Bronchial epithelial cell (primary cell): ENCODE measurements around the gene TUSC1. TPM values are rescaled to one million over a fixed set of nuclear protein-coding genes. Genes with fewer than 3 reads are reported as not detected.
A peak's percentile ranks its signal among the peaks of the same experiment; 100 is the strongest.
"Not testable (repeated sequence)": the region's sequence is repeated elsewhere in the genome, so short reads cannot be mapped to it uniquely, and the experiment has no call there.

ENCODE experiments used
- DNase-seq: peaks from one replicate; pipeline ENCODE4 v3.0.0-alpha.2; 2010; ENCODE audit warnings: low read depth
- FAIRE-seq: peaks from 2 replicates; lab custom pipeline; 2011; peaks lifted over from hg19 to GRCh38; lab: Jason Lieb, UNC
- H3K27me3 ChIP-seq: 2 replicates; pipeline ENCODE4 v1.5.1; 2011; ENCODE audit warnings: low read length; ENCODE audit not compliant: control insufficient read depth, insufficient read depth
- H3K36me3 ChIP-seq: 2 replicates; pipeline ENCODE4 v1.5.1; 2011; ENCODE audit warnings: low read length; ENCODE audit not compliant: control insufficient read depth, insufficient read depth
- H3K4me3 ChIP-seq: 2 replicates; pipeline ENCODE4 v1.5.1; 2011; ENCODE audit warnings: mild to moderate bottlenecking, low read depth, low read length, control low read depth
- total RNA-seq: library from RNA; depleted of rRNA; stranded (reverse); fragments of >200 nt; gene quantifications from 2 replicates; pipeline ENCODE4 v1.2.1, GENCODE V29; 2014
- TF ChIP-seq, protein P1 (sequence below): IDR thresholded peaks from 2 replicates; pipeline ENCODE4 v1.5.1; 2011; ENCODE audit warnings: mild to moderate bottlenecking, moderate library complexity, low read length, control low read depth, inconsistent platforms; ENCODE audit not compliant: insufficient read depth, severe bottlenecking

TUSC1 gene
- total RNA-seq, 1 donor from 2014 or later: 20.5 TPM

DNA sequence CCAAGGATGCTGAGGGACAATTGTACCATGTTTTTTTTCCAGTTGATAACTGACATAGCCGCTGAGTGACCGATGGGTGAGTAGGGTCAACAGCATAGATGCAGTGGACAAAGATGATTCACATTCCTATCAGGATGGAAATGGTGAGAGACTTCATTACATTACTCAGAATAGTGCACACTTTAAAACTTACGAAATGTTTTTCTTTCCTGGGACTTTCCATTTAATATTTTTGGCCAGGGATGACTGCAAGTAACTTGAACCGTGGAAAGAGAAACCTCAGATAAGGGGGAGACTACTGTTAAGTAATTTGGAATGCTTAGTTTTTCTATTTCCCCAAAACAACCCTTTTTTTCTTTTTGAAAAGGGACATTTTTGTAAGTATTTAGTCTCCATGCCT is 3.0 kb upstream of the TUSC1 start:
- no peak overlapping the region for H3K4me3 ChIP-seq
- DNase-seq (peak; percentile 92), FAIRE-seq (no peak)

DNA sequence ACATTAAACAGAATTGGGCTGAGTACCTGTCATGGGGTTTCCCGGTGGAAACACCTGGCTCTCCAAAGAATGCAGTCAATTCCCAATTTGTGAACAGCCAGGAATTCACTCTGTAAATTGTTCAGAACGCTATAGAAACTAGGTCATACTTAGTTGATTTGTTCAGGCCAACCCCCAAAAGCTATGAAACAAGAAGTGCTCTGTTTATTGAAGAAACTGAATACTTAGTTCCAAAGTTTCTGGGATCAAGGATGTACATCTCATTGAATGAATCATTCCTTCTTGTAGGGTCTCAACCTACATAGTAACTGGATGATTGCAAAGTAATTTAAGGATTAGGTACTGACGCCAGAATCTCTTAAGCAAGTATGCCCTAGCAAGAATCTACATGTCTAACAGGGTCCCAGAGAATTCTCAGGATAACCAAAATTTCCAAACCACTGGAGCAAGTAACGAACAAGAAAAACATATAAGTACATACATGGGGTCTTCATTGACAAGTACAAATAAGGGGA is 659 bp upstream of the TUSC1 start:
- no peaks in the 10 kb centered on the region for H3K27me3 ChIP-seq
- TF ChIP-seq, protein P1, sequence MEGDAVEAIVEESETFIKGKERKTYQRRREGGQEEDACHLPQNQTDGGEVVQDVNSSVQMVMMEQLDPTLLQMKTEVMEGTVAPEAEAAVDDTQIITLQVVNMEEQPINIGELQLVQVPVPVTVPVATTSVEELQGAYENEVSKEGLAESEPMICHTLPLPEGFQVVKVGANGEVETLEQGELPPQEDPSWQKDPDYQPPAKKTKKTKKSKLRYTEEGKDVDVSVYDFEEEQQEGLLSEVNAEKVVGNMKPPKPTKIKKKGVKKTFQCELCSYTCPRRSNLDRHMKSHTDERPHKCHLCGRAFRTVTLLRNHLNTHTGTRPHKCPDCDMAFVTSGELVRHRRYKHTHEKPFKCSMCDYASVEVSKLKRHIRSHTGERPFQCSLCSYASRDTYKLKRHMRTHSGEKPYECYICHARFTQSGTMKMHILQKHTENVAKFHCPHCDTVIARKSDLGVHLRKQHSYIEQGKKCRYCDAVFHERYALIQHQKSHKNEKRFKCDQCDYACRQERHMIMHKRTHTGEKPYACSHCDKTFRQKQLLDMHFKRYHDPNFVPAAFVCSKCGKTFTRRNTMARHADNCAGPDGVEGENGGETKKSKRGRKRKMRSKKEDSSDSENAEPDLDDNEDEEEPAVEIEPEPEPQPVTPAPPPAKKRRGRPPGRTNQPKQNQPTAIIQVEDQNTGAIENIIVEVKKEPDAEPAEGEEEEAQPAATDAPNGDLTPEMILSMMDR: no peak
- H3K36me3 ChIP-seq: no peaks in the 10 kb centered on the region
- no peak for FAIRE-seq
- peak overlapping the region; percentile 82 for H3K4me3 ChIP-seq
- peak; percentile 87 for DNase-seq

More for the DNA sequence above, 3.0 kb upstream of the TUSC1 start:
- TF ChIP-seq, protein P1: no peak
- H3K36me3 ChIP-seq: no peaks in the 10 kb centered on the region
- H3K27me3 ChIP-seq: no peaks in the 10 kb centered on the region

DNA sequence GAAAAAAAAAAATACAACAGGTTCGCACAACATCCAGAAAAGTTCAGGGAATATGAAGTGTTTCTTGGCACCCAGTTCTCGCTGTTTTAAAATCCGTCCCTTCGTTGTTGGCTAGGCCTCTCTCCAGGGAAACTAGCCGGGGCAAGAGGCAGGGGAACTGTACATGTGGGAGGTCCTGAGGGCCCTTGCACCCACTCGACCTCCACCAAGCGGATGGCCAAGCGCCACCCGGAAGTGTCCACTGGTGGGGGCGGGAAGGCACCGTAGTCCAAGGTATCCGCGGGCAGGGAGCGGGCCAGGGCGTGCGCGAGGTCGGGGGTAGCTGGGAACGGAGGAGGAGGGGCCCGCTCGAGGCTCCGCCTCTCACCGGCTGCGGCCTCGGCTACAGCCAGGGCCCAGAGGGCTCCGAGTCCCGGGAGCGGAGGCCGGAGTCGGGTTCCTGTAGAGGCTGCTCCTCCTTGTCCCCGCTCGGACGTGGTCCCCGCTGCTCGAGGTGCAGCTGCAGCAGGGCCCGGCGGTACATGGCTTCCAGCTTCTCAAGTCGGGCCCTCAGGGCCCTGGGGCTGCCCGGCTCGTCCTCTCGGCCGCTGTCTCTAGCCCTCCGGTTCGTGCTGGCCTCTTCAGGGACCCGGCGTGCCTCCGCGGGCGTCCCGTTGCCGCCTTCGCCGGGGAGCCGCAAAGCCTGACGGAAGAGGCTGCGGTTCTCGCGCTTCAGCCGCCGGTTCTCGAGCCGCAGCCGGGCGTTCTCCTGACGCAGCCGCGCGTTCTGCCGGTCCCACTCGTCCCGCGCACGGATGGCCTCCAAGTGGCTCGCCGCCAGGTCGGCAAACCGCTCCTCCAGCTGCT is 720 bp downstream of the TUSC1 start:
- FAIRE-seq: no peak
- no peaks in the 10 kb centered on the region for H3K27me3 ChIP-seq
- H3K36me3 ChIP-seq: no peaks in the 10 kb centered on the region
- peak; percentile 58 for DNase-seq
- TF ChIP-seq, protein P1: no peak
- H3K4me3 ChIP-seq: peak overlapping the region; percentile 82

DNA sequence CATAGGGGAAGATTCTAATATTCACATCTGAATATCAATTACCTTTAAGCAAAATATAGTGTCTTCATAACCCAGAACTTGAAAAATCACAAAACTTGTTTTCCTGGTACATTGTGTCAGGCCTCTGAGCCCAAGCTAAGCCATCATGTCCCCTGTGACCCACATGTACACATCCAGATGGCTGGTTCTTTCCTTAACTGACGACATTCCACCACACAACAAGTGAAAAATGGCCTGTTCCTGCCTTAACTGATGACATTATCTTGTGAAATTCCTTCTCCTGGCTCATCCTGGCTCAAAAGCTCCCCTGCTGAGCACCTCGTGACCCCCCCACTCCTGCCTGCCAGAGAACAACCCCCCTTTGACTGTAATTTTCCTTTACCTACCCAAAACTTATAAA is 2.4 kb downstream of the TUSC1 start:
- not testable (repeated sequence) for H3K36me3 ChIP-seq, DNase-seq, FAIRE-seq, H3K27me3 ChIP-seq, H3K4me3 ChIP-seq

DNA sequence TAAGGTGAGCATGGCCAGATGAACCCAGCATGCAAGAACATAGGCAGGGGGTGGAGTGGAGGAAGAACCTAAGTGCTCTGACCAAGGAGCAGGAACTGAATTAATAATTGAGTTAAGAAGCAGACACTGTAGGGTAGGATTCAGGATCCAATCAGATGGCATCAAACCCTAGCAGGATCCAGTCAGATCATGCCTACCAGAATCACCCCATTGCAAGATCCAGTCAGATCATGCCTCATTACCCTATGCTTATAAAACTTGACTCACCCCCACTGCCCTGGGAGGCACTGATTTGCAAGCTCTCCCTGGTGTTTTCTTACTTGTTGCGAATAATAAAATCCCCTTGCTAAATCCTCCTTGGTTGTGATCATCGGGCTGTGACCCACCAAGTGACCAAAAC is 19.7 kb downstream of the TUSC1 start:
- TF ChIP-seq, protein P1: no peak
- no peaks in the 10 kb centered on the region for H3K27me3 ChIP-seq
- FAIRE-seq (no peak), DNase-seq (peak; percentile 20)
- H3K36me3 ChIP-seq: no peaks in the 10 kb centered on the region
- no peak overlapping the region for H3K4me3 ChIP-seq

DNA sequence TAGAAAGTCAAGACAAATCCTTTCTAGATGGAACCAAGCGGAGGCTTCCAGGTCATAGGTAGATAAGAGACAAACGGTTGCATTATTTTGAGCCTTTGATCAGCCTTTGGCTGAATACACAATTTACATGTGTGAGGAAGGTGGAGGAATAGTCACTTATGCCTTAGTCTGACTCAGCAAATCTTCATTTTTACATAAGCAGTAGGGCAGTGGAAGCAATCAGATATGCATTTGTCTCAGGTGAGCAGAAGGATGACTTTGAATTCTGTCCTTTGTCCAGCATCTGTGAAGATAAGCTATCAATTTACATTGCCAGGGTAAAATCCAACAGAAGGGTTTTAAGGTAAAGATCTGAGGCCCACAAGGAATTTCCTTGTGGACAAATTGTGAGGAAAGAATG is 23.8 kb downstream of the TUSC1 start:
- TF ChIP-seq, protein P1: no peak
- Histone ChIP-seq H3K4me3 (no peak overlapping the region), H3K36me3 (no peaks in the 10 kb centered on the region), H3K27me3 (no peaks in the 10 kb centered on the region)
- DNase-seq (no peak), FAIRE-seq (no peak)
